Neural progenitor cell (in vitro differentiated cells): ENCODE measurements around the gene PTPRN2. TPM values are rescaled to one million over a fixed set of nuclear protein-coding genes. Genes with fewer than 3 reads are reported as not detected.
"Not testable (repeated sequence)": the region's sequence is repeated elsewhere in the genome, so short reads cannot be mapped to it uniquely, and the experiment has no call there.

ENCODE experiments used
- DNase-seq: peaks from one replicate; pipeline ENCODE4 v3.0.0-alpha.2; 2016; ENCODE audit warnings: low spot score
- H2AFZ ChIP-seq: fragments of 200-600 bp; sonication (generic); replicated peaks from 2 replicates; pipeline ENCODE4 v1.6.1; 2016; ENCODE audit warnings: antibody characterized with exemption
- H3F3A ChIP-seq: fragments of 200-600 bp; sonication (generic); 2 replicates; pipeline ENCODE4 v1.6.1; 2016; ENCODE audit warnings: antibody characterized with exemption, low read depth
- H3K27ac ChIP-seq: fragments of 200-600 bp; sonication (generic); 2 replicates; pipeline ENCODE4 v1.5.1; 2016; ENCODE audit warnings: mild to moderate bottlenecking
- H3K27me3 ChIP-seq: fragments of 200-600 bp; sonication (generic); 2 replicates; pipeline ENCODE4 v1.6.1; 2016; ENCODE audit warnings: mild to moderate bottlenecking, moderate library complexity
- H3K36me3 ChIP-seq: fragments of 200-600 bp; sonication (generic); 2 replicates; pipeline ENCODE4 v1.5.1; 2016
- H3K4me1 ChIP-seq: fragments of 200-600 bp; sonication (generic); 2 replicates; pipeline ENCODE4 v1.6.1; 2016; ENCODE audit warnings: mixed run types
- H3K4me2 ChIP-seq: fragments of 200-600 bp; sonication (generic); 2 replicates; pipeline ENCODE4 v1.6.1; 2016
- H3K4me3 ChIP-seq: fragments of 200-600 bp; sonication (generic); 2 replicates; pipeline ENCODE4 v1.5.1; 2016
- H3K79me2 ChIP-seq: fragments of 200-600 bp; sonication (generic); 2 replicates; pipeline ENCODE4 v1.6.1; 2016; ENCODE audit warnings: low read depth
- H3K9ac ChIP-seq: fragments of 200-600 bp; sonication (generic); 2 replicates; pipeline ENCODE4 v1.6.1; 2016
- H3K9me3 ChIP-seq: fragments of 200-600 bp; sonication (generic); 2 replicates; pipeline ENCODE4 v1.5.1; 2016; ENCODE audit warnings: low read depth
- H4K20me1 ChIP-seq: fragments of 200-600 bp; sonication (generic); 2 replicates; pipeline ENCODE4 v1.6.1; 2016; ENCODE audit warnings: low read depth
- H3K27ac Mint-ChIP-seq: 3 replicates; pipeline ENCODE4 v1.8.0; 2021; ENCODE audit warnings: mixed read lengths
- H3K27me3 Mint-ChIP-seq: 2 replicates; pipeline ENCODE4 v1.8.0; 2022; ENCODE audit warnings: low read depth, mild to moderate bottlenecking, inconsistent platforms, moderate library complexity, mixed read lengths; ENCODE audit not compliant: insufficient read depth
- H3K36me3 Mint-ChIP-seq: 3 replicates; pipeline ENCODE4 v1.8.0; 2021; ENCODE audit warnings: mixed read lengths
- H3K4me1 Mint-ChIP-seq: 3 replicates; pipeline ENCODE4 v1.8.0; 2021; ENCODE audit warnings: mixed read lengths
- H3K4me3 Mint-ChIP-seq: 3 replicates; pipeline ENCODE4 v1.8.0; 2021; ENCODE audit warnings: mild to moderate bottlenecking, moderate library complexity, mixed read lengths
- H3K9me3 Mint-ChIP-seq: 3 replicates; pipeline ENCODE4 v1.8.0; 2020; ENCODE audit warnings: mixed read lengths
- EZH2 ChIP-seq: fragments of 200-600 bp; sonication (generic); IDR thresholded peaks from 2 replicates; pipeline ENCODE4 v1.6.1; 2017; ENCODE audit warnings: antibody characterized with exemption, mild to moderate bottlenecking, moderate library complexity
- EZH2phosphoT487 ChIP-seq: fragments of 200-600 bp; sonication (generic); IDR thresholded peaks from 2 replicates; pipeline ENCODE4 v1.6.1; 2017; ENCODE audit warnings: antibody characterized with exemption
- total RNA-seq: library from RNA; depleted of rRNA; stranded (reverse); fragments of >200 nt; gene quantifications from 2 replicates; pipeline ENCODE4 v1.2.3, GENCODE V29; 2015; ENCODE audit warnings: low replicate concordance
- TF ChIP-seq, protein P1 (sequence below): fragments of 200-600 bp; sonication (generic); IDR thresholded peaks from 2 replicates; pipeline ENCODE4 v1.5.1; 2017; ENCODE audit warnings: antibody characterized with exemption, mild to moderate bottlenecking

The PTPRN2 gene
- total RNA-seq, 1 donor from 2014 or later = 3.0 TPM

DNA sequence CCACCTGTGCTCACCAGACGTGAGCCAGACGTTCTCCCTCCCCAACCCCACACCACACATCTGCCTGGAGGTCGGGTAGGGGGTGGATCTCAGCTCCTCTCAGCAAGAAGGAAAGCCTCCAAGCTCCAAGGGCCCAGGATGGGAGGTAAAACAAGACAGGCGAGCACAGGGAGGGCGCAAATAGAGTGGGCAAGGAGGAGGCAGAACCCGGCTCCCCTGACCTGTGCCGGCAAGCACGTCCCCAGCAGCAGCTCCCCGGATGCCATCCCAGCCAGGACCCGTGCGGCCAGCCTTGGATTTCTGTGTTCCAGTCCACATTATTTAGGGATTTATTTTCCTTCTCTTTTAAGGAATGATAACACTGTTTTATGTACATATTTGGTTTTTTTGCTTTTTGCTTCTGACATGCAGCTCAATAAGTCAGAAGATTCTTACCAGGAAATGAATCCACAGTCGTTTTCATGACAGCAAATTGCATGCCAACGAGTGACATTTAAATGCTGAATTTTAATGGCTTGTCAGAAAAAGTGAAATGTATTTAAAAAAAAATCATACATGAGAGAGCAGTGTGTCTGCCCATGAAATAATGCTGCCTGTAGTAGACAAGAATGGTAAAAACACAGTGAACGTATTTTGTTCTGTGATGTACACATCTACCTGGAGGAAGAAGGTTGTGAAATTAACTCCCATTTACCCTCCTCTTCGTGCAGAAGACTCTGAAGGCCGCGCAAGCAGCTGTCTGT lies 276.5 kb downstream of the PTPRN2 start:
- no peaks in the 10 kb centered on the region for H3K4me1 Mint-ChIP-seq
- no peak for TF ChIP-seq EZH2
- no peak for TF ChIP-seq EZH2phosphoT487
- TF ChIP-seq, protein P1, sequence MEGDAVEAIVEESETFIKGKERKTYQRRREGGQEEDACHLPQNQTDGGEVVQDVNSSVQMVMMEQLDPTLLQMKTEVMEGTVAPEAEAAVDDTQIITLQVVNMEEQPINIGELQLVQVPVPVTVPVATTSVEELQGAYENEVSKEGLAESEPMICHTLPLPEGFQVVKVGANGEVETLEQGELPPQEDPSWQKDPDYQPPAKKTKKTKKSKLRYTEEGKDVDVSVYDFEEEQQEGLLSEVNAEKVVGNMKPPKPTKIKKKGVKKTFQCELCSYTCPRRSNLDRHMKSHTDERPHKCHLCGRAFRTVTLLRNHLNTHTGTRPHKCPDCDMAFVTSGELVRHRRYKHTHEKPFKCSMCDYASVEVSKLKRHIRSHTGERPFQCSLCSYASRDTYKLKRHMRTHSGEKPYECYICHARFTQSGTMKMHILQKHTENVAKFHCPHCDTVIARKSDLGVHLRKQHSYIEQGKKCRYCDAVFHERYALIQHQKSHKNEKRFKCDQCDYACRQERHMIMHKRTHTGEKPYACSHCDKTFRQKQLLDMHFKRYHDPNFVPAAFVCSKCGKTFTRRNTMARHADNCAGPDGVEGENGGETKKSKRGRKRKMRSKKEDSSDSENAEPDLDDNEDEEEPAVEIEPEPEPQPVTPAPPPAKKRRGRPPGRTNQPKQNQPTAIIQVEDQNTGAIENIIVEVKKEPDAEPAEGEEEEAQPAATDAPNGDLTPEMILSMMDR = no peak
- no peak overlapping the region for H3K4me2 ChIP-seq
- H3K9me3 ChIP-seq = peaks cover 20% of the 10 kb centered on the region
- H3F3A ChIP-seq = peaks cover 28% of the 10 kb centered on the region
- no peak overlapping the region for H3K9ac ChIP-seq
- peaks cover 11% of the 10 kb centered on the region for H3K27me3 Mint-ChIP-seq
- H3K36me3 ChIP-seq = no peaks in the 10 kb centered on the region
- H3K79me2 ChIP-seq = no peaks in the 10 kb centered on the region
- H3K27ac ChIP-seq = no peak overlapping the region
- no peak for DNase-seq
- peaks cover 60% of the 10 kb centered on the region for H3K9me3 Mint-ChIP-seq
- H3K36me3 Mint-ChIP-seq = peaks cover 30% of the 10 kb centered on the region
- no peaks in the 10 kb centered on the region for H3K27me3 ChIP-seq
- H3K27ac Mint-ChIP-seq = no peak overlapping the region
- no peak overlapping the region for H3K4me3 ChIP-seq
- H3K4me3 Mint-ChIP-seq = no peak overlapping the region
- no peak overlapping the region for H2AFZ ChIP-seq
- no peaks in the 10 kb centered on the region for H3K4me1 ChIP-seq
- no peaks in the 10 kb centered on the region for H4K20me1 ChIP-seq

- no peak overlapping the region for H3K9ac ChIP-seq
- no peaks in the 10 kb centered on the region for H3K4me1 Mint-ChIP-seq
- peaks cover 20% of the 10 kb centered on the region for H3K9me3 ChIP-seq
- no peaks in the 10 kb centered on the region for H4K20me1 ChIP-seq
- H3K27ac Mint-ChIP-seq = peak overlapping the region; percentile 30
- H3K27me3 ChIP-seq = no peaks in the 10 kb centered on the region
- no peaks in the 10 kb centered on the region for H3K79me2 ChIP-seq
- no peak overlapping the region for H2AFZ ChIP-seq
- DNase-seq = no peak
- no peaks in the 10 kb centered on the region for H3K4me1 ChIP-seq
- no peak overlapping the region for H3K4me3 Mint-ChIP-seq
- peaks cover 26% of the 10 kb centered on the region for H3K36me3 Mint-ChIP-seq
- H3K9me3 Mint-ChIP-seq = peaks cover 58% of the 10 kb centered on the region
- TF ChIP-seq EZH2phosphoT487 (no peak), EZH2 (no peak)
- TF ChIP-seq, protein P1 = no peak
- no peaks in the 10 kb centered on the region for H3K36me3 ChIP-seq
- H3K27ac ChIP-seq = no peak overlapping the region
- H3F3A ChIP-seq = peaks cover 37% of the 10 kb centered on the region
- no peak overlapping the region for H3K4me2 ChIP-seq
- H3K4me3 ChIP-seq = no peak overlapping the region
- H3K27me3 Mint-ChIP-seq = peaks cover 8% of the 10 kb centered on the region
These were observed 277.5 kb downstream of the PTPRN2 start for GRCh38 chr7:158309868-158310763.

DNA sequence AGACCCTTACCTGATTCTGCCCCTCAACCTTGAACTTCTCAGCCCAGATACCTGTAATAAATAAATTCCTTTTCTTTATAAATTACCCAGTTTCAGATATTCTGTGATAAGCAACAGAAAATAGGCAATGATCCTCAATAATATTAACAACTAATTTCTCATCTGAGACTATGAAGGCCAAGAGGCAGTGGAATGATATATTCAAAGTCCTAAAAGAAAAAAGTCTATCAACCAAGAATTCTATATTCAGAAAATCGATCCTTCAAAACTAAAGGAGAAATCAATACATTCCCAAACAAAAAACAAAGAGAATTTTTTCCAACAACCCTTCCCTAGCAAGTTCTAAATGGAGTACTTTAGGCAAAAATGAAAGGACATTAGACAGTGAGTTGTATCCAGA lies 279.6 kb downstream of the PTPRN2 start:
- Histone ChIP-seq H3K4me3 (no peak overlapping the region), H3K4me2 (no peak overlapping the region), H4K20me1 (no peaks in the 10 kb centered on the region), H3K9me3 (peaks cover 20% of the 10 kb centered on the region), H3K27ac (no peak overlapping the region), H2AFZ (no peak overlapping the region), H3F3A (peaks cover 40% of the 10 kb centered on the region), H3K36me3 (no peaks in the 10 kb centered on the region), H3K27me3 (no peaks in the 10 kb centered on the region), H3K79me2 (no peaks in the 10 kb centered on the region), H3K9ac (no peak overlapping the region), H3K4me1 (peaks cover 18% of the 10 kb centered on the region)
- Mint-ChIP-seq H3K27ac (no peak overlapping the region), H3K9me3 (peaks cover 51% of the 10 kb centered on the region), H3K36me3 (peaks cover 23% of the 10 kb centered on the region), H3K27me3 (peaks cover 10% of the 10 kb centered on the region), H3K4me3 (no peak overlapping the region), H3K4me1 (peaks cover 5% of the 10 kb centered on the region)
- DNase-seq = no peak
- TF ChIP-seq EZH2phosphoT487 = no peak
- TF ChIP-seq EZH2 = no peak
- TF ChIP-seq, protein P1 = no peak

DNA sequence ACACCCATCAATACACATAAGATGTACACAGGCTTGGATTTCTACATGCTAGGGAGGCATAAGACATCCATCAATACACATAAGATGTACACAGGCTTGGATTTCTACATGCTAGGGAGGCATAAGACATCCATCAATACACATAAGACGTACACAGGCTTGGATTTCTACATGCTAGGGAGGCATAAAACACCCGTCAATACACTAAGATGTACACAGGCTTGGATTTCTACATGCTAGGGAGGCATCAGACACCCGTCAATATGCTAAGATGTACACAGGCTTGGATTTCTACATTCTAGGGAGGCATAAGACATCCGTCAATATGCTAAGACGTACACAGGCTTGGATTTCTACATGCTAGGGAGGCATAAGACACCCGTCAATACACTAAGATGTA lies 283.6 kb downstream of the PTPRN2 start:
- not testable (repeated sequence) for H4K20me1 ChIP-seq, H3K4me3 Mint-ChIP-seq, H3K27me3 Mint-ChIP-seq, H3K27ac ChIP-seq, H3K36me3 Mint-ChIP-seq, H3K79me2 ChIP-seq, H3K27ac Mint-ChIP-seq, H3K36me3 ChIP-seq, H3K4me3 ChIP-seq, H3K27me3 ChIP-seq, H3K4me2 ChIP-seq, DNase-seq, H2AFZ ChIP-seq, H3K9ac ChIP-seq
- peaks cover 28% of the 10 kb centered on the region for H3K9me3 Mint-ChIP-seq
- Histone ChIP-seq H3F3A (peaks cover 25% of the 10 kb centered on the region), H3K9me3 (peaks cover 16% of the 10 kb centered on the region), H3K4me1 (peaks cover 25% of the 10 kb centered on the region)
- H3K4me1 Mint-ChIP-seq = peaks cover 13% of the 10 kb centered on the region
